ENCODE results near the gene S100A12. TPM values are rescaled to one million over a fixed set of nuclear protein-coding genes. Genes with fewer than 3 reads are reported as not detected.

S100A12 gene
- total RNA-seq, 4 donors from 2014 or later, result not detected

DNA sequence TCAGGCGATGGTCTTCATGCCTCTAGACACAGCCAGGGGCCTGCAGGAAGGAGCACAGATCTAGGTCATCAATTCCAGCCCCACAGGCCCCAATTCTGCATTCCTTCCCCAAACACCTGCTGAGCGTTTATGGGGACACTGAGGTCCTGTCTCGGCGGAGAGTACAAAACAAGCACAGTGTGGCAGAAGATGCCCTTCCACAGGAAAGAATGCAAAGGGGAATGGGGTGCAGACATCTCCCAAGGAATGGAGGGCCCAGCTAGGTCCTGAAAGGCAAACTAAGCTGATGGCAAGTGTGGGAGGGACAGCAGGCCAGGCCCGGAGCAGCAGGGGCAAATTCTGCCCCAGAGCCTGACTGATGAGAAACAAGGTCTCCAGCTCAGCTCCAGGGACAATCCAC, 19.0 kb upstream of the S100A12 start:
- Histone ChIP-seq H3K36me3 (no peaks in the 10 kb centered on the region), H3K27ac (no peak overlapping the region), H3K27me3 (no peaks in the 10 kb centered on the region), H3K4me1 (no peaks in the 10 kb centered on the region), H3K4me3 (no peak overlapping the region), H3K9me3 (no peaks in the 10 kb centered on the region)
- DNase-seq, result no peak
- in situ Hi-C loops (cut with MboI; ENCODE audit: low pct_ligation_motif_present in 1 of 4, low pct_unique_long_range_greater_than_20kb in 1 of 4, low sequenced_read_pairs in 3 of 4) (no loop called here), intact Hi-C loops (cut with DNase I; ENCODE audit: low total_unique reads) (no loop called here)
- TF ChIP-seq, protein P1, sequence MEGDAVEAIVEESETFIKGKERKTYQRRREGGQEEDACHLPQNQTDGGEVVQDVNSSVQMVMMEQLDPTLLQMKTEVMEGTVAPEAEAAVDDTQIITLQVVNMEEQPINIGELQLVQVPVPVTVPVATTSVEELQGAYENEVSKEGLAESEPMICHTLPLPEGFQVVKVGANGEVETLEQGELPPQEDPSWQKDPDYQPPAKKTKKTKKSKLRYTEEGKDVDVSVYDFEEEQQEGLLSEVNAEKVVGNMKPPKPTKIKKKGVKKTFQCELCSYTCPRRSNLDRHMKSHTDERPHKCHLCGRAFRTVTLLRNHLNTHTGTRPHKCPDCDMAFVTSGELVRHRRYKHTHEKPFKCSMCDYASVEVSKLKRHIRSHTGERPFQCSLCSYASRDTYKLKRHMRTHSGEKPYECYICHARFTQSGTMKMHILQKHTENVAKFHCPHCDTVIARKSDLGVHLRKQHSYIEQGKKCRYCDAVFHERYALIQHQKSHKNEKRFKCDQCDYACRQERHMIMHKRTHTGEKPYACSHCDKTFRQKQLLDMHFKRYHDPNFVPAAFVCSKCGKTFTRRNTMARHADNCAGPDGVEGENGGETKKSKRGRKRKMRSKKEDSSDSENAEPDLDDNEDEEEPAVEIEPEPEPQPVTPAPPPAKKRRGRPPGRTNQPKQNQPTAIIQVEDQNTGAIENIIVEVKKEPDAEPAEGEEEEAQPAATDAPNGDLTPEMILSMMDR (IDR thresholded peaks at IDR 0.05), result no peak
- TF ChIP-seq POLR2AphosphoS5 (IDR thresholded peaks at IDR 0.05) (no peak), POLR2A (IDR thresholded peaks at IDR 0.05) (no peak), EP300 (IDR thresholded peaks at IDR 0.05; ENCODE audit: low read depth) (no peak)
- WGBS, 2 donors (ENCODE audit: low coverage in 1 of 2), result 76 to 94% methylated on average over 3 to 5 of the region's 5 CpGs

DNA sequence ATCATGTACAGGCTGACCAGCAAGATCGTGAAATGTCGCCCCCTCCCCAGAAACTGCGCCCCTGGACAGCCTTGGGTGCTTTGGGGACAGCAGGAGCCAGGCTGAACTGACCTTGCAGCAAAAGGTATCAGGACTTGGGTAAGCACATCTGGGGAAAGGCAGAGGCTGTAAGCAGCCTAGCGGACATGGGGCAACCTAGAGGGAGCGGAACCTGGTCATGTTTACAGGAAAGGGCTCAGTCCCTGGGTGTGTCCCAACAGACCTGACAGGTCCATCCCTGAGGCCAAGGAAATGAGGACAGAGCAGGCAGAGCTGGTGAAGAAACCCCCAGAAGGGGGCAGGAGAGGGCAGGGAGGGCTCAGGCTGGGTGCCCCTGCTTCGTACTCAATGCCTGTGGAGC, 18.5 kb upstream of the S100A12 start:
- in situ Hi-C loops (cut with MboI; ENCODE audit: low pct_ligation_motif_present in 1 of 4, low pct_unique_long_range_greater_than_20kb in 1 of 4, low sequenced_read_pairs in 3 of 4) (no loop called here), intact Hi-C loops (cut with DNase I; ENCODE audit: low total_unique reads) (no loop called here)
- H3K9me3 ChIP-seq, result no peaks in the 10 kb centered on the region
- no peak overlapping the region for H3K27ac ChIP-seq
- TF ChIP-seq POLR2A (IDR thresholded peaks at IDR 0.05) (no peak), POLR2AphosphoS5 (IDR thresholded peaks at IDR 0.05) (no peak), EP300 (IDR thresholded peaks at IDR 0.05; ENCODE audit: low read depth) (no peak)
- TF ChIP-seq, protein P1 (IDR thresholded peaks at IDR 0.05), result no peak
- no peaks in the 10 kb centered on the region for H3K4me1 ChIP-seq
- H3K4me3 ChIP-seq, result no peak overlapping the region
- WGBS, 2 donors (ENCODE audit: low coverage in 1 of 2), result 69% methylated on average over 6 of the region's 6 CpGs; no CpG with 5 or more reads in 1 of the 2 donors
- no peaks in the 10 kb centered on the region for H3K27me3 ChIP-seq
- DNase-seq, result no peak
- no peaks in the 10 kb centered on the region for H3K36me3 ChIP-seq

DNA sequence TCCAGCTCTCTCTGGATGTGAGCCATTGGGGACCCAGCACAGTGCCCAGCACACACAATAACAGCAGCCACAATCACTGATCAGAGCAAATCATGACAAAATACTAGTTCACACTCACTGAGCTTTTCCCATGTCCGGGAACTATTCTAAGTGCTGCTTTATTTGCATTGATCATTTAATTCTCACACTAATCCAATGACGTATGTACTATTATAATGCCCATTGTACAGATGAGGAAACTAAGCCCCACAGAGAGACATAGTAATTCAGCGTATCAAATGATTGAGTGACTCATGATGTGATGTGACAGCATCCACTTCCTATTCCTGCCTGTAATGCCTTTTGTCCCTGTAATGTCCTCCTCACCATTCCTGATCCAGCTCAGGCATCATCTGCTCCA, 17.4 kb upstream of the S100A12 start:
- 60 to 79% methylated on average over 1 to 3 of the region's 3 CpGs for WGBS, 2 donors (ENCODE audit: low coverage in 1 of 2)
- Histone ChIP-seq H3K36me3 (no peaks in the 10 kb centered on the region), H3K27ac (no peak overlapping the region), H3K27me3 (no peaks in the 10 kb centered on the region), H3K4me1 (no peaks in the 10 kb centered on the region), H3K9me3 (no peaks in the 10 kb centered on the region), H3K4me3 (no peak overlapping the region)
- DNase-seq, result no peak
- in situ Hi-C loops (cut with MboI; ENCODE audit: low pct_ligation_motif_present in 1 of 4, low pct_unique_long_range_greater_than_20kb in 1 of 4, low sequenced_read_pairs in 3 of 4) (no loop called here), intact Hi-C loops (cut with DNase I; ENCODE audit: low total_unique reads) (no loop called here)
- TF ChIP-seq, protein P1 (IDR thresholded peaks at IDR 0.05), result no peak
- TF ChIP-seq POLR2AphosphoS5 (IDR thresholded peaks at IDR 0.05) (no peak), POLR2A (IDR thresholded peaks at IDR 0.05) (no peak), EP300 (IDR thresholded peaks at IDR 0.05; ENCODE audit: low read depth) (no peak)

DNA sequence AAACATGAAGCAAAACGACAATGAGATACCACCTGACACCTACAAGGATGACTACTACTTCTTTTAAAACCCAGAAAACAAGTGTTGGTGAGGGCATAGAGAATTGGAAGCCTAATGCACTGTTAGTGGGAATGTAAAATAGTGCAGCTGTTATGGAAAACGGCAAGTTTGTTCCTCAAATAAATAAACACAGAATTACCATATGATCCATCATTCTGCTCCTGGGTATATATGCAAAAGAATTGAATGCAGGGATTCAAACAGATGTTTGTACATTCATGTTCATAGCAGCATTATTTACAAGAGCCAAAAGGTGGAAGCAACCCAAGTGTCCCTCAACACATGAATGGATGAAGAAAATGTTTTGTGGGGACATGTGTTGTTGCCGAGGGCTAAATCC, 16.8 kb upstream of the S100A12 start:
- Histone ChIP-seq H3K4me3 (no peak overlapping the region), H3K27ac (no peak overlapping the region), H3K4me1 (no peaks in the 10 kb centered on the region), H3K36me3 (no peaks in the 10 kb centered on the region), H3K27me3 (no peaks in the 10 kb centered on the region), H3K9me3 (no peaks in the 10 kb centered on the region)
- in situ Hi-C loops (cut with MboI; ENCODE audit: low pct_ligation_motif_present in 1 of 4, low pct_unique_long_range_greater_than_20kb in 1 of 4, low sequenced_read_pairs in 3 of 4) (no loop called here), intact Hi-C loops (cut with DNase I; ENCODE audit: low total_unique reads) (no loop called here)
- no peak for TF ChIP-seq EP300 (IDR thresholded peaks at IDR 0.05; ENCODE audit: low read depth)
- TF ChIP-seq POLR2AphosphoS5 (IDR thresholded peaks at IDR 0.05), result no peak
- no peak for TF ChIP-seq POLR2A (IDR thresholded peaks at IDR 0.05)
- TF ChIP-seq, protein P1 (IDR thresholded peaks at IDR 0.05), result no peak
- WGBS, 2 donors (ENCODE audit: low coverage in 1 of 2), result 43 to 49% methylated on average over 1 to 3 of the region's 3 CpGs
- no peak for DNase-seq
